HG03097 (cell line): ENCODE data around the gene REM1.
"Not testable (repeated sequence)": the region's sequence is repeated elsewhere in the genome, so short reads cannot be mapped to it uniquely, and the experiment has no call there.

Experiments used
- ATAC-seq: cut with Tn5 transposase; IDR thresholded peaks from one replicate; pipeline ENCODE4 v1.9.1; 2021; ENCODE audit not compliant: unreplicated experiment, low FRiP score

The REM1 gene

DNA sequence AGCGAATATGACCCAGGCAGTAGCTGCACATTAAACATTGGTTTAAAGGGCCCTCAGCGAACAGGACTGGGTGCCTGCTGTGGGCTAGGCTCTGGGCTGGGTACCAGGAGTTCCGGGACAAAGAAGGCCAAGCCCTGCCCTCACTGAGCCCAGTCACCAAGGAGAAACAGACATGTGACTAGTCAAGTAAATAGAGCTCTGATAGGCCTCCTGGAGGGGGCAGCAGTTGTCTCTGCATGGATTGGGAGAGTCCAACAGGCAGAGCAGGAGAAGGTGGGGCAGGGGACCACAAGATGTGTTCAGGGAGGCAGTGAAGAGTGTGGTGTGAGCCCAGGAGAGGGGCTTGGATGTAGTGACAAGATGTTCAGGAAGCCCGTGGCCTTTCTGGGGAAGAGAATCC is 42.3 kb downstream of the REM1 start:
- no peak for ATAC-seq

DNA sequence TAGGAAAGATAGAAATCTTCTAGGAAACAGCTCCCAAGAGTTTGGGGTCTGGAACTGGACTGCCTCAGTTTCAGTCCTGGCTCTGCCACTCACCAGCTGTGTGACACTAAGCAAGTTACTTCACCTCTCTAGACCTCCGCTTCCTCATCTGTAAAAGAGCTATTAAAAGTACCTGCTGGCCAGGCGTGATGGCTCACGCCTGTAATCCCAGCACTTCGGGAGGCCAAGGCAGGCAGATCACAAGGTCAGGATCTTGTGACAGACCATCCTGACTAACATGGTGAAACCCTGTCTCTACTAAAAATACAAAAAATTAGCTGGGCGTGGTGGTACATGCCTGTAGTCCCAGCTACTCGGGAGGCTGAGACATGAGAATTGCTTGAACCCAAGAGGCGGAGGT is 46.2 kb downstream of the REM1 start:
- ATAC-seq: not testable (repeated sequence)

DNA sequence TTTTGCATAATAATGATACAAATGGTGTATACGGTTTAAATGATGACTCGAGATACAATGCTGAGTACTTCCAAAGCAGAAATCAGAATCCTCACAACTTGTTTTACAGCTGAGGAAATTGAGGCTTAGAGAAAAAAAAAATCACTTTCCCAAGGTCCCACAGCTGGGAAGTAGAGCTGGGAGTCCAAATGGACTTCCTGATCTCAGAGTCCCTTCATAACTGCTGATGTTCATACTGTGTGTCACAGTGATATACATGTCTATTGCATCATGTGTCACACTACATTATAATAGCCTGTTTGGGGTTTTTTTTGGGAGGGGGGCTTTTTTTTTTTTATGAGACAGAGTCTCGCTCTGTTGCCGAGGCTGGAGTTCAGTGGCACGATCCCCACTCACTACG is 47.6 kb downstream of the REM1 start:
- no peak for ATAC-seq

DNA sequence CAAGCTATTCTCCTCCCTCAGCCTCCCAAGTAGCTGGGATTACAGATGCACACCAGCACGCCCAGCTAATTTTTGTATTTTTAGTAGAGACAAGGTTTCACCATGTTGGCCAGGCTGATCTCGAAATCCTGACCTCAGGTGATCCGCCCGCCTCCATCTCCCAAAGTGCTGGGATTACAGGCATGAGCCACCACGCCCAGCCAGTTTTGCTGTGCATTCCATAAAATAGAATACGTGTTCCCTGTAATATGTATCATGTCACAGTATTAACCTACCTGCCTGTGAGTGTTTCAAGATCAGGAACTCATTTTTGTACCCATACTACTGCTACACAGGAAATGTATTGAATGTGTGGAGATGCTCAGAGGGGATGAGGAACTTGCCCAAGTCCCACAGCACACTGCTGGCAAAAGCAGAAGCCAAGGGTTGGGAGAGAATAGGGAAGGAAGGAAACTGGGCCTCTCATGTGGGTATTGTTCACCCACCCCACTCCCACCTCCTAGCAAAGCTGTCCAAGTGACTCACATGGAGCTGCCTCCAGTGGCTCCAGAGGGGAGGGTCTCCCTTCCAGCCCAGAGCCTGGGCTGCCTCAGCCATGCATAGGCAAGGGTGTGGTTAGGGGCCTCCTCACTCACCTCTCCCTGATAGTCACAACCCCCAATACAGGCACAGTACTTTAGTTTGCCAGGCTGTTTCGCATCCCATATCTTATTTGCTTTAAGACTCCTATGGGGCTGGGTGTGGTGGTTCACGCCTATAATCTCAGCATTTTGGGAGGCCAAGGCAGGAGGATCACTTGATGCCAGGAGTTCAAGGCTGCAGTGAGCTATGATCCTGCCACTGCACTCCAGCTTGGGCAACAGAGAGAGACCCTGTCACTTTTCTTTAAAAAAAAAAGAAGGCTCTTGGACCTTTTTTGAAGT is 48.5 kb downstream of the REM1 start:
- ATAC-seq: no peak

DNA sequence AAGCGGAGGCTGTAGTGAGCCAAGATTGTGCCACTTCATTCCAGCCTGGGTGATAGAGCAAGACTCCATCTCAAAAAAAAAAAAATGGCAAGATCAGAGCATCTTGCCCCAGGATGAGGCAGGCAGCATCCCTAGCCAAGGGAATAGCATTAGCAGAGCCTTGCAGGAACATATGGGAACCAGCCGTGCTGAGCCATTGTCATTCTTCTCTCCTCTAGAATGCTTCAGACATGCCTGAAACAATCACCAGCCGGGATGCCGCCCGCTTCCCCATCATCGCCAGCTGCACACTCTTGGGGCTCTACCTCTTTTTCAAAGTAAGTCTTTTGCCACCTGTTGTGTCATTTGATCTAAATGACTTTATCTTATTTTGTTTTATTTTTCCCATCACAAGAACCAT is 52.2 kb downstream of the REM1 start:
- no peak for ATAC-seq
